ENCODE data around the gene ABI1. TPM values are rescaled to one million over a fixed set of nuclear protein-coding genes. Genes with fewer than 3 reads are reported as not detected.
A peak's percentile ranks its signal among the peaks of the same experiment; 100 is the strongest.

Gene ABI1
- total and polyA plus RNA-seq, 2 donors (not counting 1 experiment from before 2014, with no cell fraction given) = 37.8 to 80.5 TPM

- ChIA-PET POLR2A (interaction anchor here (0.7 kb wide), 1 partner anchor 81 kb away, joined by 3 read pairs; no protein-coding TSS in a partner anchor), CTCF (interaction anchor here (0.5 to 2.8 kb wide), 7 partner anchors 9 to 93 kb away, joined by 3 to 28 read pairs (median 4); no protein-coding TSS in a partner anchor)
- Histone ChIP-seq H3K9ac (ENCODE audit: low read length) (no peak overlapping the region), H3K4me2 (replicated peaks; ENCODE audit: low read depth, low read length, poor library complexity, severe bottlenecking) (peak overlapping the region; percentile 52), H3K9me3 (ENCODE audit: control extremely low read depth in 1 of 3, control insufficient read depth in 2 of 3, insufficient read depth in 1 of 3, low read length in 2 of 3) (no peaks in the 10 kb centered on the region), H2AFZ (ENCODE audit: insufficient read depth, low read depth, low read length, poor library complexity, severe bottlenecking) (no peak overlapping the region), H3K27ac (ENCODE audit: low read length in 2 of 2) (peak overlapping the region; percentile 69 to 81), H3K27me3 (replicated peaks in 1 of 4; ENCODE audit: control extremely low read depth in 1 of 4, control insufficient read depth in 3 of 4, insufficient read depth in 4 of 4, low read length in 3 of 4) (no peaks in the 10 kb centered on the region), H3K36me3 (replicated peaks in 1 of 2; ENCODE audit: control extremely low read depth in 1 of 2, control insufficient read depth in 1 of 2, extremely low read depth in 1 of 2, insufficient read depth in 2 of 2, low read length in 1 of 2) (peaks cover 1 to 15% of the 10 kb centered on the region in 2 experiments), H3K79me2 (ENCODE audit: control insufficient read depth, insufficient read depth, low read length) (peaks cover 100% of the 10 kb centered on the region), H4K20me1 (ENCODE audit: control insufficient read depth, insufficient read depth, low read length, poor library complexity, severe bottlenecking) (peaks cover 75% of the 10 kb centered on the region), H3K4me1 (ENCODE audit: control insufficient read depth in 2 of 2, insufficient read depth in 2 of 2, low read length in 2 of 2) (peaks cover 42 to 56% of the 10 kb centered on the region in 2 donors), H3K4me3 (ENCODE audit: control extremely low read depth in 1 of 5, extremely low read depth in 1 of 5, insufficient read depth in 1 of 5, low read depth in 2 of 5, low read length in 4 of 5) (peak overlapping the region in 1 of 5 experiments; percentile 12)
- no peaks in the 10 kb centered on the region for H3K9me3 Mint-ChIP-seq (ENCODE audit: insufficient read depth)
- H3K27me3 Mint-ChIP-seq = no peaks in the 10 kb centered on the region
- ATAC-seq (ENCODE audit: low read depth) (no peak), DNase-seq (peak; percentile 29)
- H3K4me1 Mint-ChIP-seq = peaks cover 86% of the 10 kb centered on the region
- peak overlapping the region; percentile 80 for H3K27ac Mint-ChIP-seq
- intact Hi-C loops (cut with micrococcal nuclease) = loop anchor here (2.0 kb wide), 1 partner anchor 19 kb away; no protein-coding TSS in a partner anchor
- no peak for TF ChIP-seq CTCF (IDR thresholded peaks at IDR 0.05)
- no peak for TF ChIP-seq EZH2 (IDR thresholded peaks at IDR 0.05; ENCODE audit: borderline replicate concordance, insufficient read depth, low read depth, low read length, poor library complexity, severe bottlenecking)
- peak overlapping the region; percentile 71 for H3K4me3 Mint-ChIP-seq
- WGBS (ENCODE audit: insufficient coverage) = 90% methylated on average over 5 of the region's 8 CpGs
Measured at GRCh38 chr10:26780106-26780792, 80.5 kb downstream of the ABI1 start.

All from B cell (primary cell).